HG03565 (cell line): ENCODE results near the gene ROBO1.

Experiments
- ATAC-seq: cut with Tn5 transposase; IDR thresholded peaks from one replicate; pipeline ENCODE4 v1.9.1; 2021; ENCODE audit warnings: mild to moderate bottlenecking, moderate library complexity; ENCODE audit not compliant: unreplicated experiment

ROBO1 gene

GRCh38 chr3:78993375-78993774 lies 774.4 kb downstream of the ROBO1 start:
- no peak for ATAC-seq

- ATAC-seq = no peak
These were observed 775.0 kb downstream of the ROBO1 start for GRCh38 chr3:78992830-78993229.

- ATAC-seq = no peak
These were observed 775.4 kb downstream of the ROBO1 start for GRCh38 chr3:78992400-78992799.

- no peak for ATAC-seq
These were observed 776.1 kb downstream of the ROBO1 start for GRCh38 chr3:78991656-78992055.

GRCh38 chr3:78990156-78990555 lies 777.6 kb downstream of the ROBO1 start:
- no peak for ATAC-seq

DNA sequence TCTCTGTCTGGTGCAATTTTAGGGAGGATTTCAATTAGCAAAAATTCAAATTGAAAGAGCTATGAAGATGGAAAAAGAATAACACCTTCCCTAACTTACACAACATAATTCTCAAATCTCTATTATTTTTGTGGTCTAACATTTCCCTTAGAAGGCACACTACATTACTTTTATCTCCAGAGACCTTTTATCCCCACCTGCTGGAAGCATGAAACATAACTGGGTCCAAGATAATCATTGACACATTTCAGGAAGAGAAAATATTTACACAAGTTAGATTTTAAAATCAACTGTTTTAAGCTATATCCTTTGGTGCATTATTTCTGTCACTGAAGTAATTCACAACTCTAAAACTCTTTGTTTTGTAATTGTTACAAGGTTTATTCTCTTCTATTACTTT lies 779.5 kb downstream of the ROBO1 start:
- no peak for ATAC-seq

DNA sequence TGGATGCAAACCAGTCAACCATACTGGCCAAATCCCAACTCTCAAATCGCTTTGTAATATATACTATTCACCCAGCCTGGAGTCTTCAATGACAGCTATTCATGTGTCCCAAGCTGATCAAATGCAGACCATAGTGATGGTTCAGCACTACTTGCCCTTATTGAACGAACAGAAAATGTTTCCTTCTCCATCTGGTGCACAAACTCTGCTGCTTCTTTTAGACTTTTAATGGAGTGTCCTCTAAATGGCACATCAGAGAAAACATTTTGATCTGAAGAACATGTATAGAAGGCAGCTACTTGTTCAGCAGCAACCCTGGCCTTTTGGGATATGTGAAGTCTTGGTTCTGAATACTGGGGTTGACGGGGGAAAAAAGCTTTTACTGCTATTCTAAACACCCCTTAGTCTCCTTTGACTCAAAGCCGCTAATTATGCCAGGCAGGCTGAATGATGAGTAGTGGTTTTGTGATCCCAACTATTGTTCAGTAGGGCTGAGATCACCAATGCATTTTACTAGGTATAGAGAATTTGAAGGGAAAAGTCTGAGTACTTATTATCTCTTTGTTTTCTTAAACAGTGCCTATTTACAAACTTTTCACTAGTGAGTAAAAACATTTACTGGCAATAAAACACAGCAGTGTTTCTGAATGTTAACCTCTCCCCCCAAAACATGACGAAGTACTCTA lies 781.2 kb downstream of the ROBO1 start:
- ATAC-seq = no peak

DNA sequence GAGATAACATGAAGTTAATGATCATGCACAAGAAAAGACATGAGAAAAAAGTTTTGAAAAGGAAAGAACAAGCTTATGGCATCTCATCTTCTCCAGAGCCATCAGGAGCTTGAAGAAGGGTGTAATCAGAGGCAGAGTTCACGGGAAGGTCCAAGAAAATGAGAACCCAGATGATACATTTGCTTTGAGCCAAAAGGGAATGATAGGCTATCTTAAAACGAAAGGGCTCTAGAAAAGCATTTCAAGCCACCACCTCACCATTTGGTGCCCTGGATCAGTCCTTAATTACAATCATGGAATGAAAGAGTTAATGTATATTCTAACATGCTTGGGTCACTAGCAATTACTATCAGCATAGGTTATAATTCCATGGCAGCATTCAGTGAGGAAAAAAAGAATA lies 781.8 kb downstream of the ROBO1 start:
- ATAC-seq = no peak

DNA sequence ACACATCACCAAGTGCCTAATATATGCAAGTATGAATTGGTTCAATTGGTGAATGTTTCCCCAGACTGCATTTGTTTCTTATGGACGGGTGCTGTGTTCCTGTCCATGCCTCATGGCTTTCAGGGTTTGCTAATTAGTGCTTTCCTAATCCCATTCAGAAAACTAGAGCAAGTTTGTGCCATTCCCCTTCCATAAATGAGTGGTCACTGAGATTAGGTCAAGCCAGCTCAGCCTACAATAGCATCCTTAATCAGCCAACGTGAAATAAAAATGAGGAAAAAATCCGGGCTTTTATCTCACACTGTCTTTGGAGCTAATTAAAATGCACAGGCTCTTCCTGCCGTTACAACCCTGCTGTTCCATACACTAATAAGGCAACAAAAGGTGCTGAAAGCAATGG lies 788.8 kb downstream of the ROBO1 start:
- ATAC-seq = no peak

DNA sequence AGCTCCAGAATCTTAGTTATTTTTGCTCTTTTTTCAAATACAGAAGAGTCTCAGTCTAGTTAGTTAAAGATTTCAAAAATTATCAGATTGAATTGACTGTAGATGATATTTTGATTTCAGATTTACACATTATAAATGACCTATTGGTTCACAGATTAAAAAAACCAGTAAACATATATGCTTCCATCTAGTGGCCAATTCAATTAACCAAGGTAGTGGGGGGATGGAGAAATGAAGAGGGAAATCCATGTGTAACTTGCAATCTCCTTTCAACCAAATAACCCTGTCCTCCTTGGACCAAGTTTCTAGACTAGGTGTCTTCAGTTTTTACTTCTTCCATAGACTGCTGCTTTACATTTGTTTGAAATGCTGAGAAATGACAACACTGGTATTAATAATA lies 789.8 kb downstream of the ROBO1 start:
- no peak for ATAC-seq

DNA sequence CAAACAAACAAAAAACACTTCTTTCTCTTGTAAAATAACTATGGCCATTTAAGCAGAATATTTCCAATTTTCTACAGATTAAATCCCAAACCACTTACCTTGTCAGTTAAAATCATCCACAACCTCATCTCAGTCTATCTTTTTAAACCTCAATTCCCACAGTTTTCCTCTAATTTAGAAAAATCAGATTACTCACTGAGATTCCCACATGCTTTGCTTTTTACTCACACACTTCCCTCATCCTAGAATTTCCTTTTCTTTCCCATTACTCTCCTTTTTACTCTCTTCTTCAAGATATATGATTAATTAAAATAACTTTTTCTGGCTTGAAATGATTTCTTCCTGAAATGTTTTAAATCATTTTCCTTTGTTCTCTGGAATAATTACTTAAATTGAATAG lies 790.7 kb downstream of the ROBO1 start:
- ATAC-seq = no peak

- no peak for ATAC-seq
These were observed 791.6 kb downstream of the ROBO1 start for GRCh38 chr3:78976200-78976599.

DNA sequence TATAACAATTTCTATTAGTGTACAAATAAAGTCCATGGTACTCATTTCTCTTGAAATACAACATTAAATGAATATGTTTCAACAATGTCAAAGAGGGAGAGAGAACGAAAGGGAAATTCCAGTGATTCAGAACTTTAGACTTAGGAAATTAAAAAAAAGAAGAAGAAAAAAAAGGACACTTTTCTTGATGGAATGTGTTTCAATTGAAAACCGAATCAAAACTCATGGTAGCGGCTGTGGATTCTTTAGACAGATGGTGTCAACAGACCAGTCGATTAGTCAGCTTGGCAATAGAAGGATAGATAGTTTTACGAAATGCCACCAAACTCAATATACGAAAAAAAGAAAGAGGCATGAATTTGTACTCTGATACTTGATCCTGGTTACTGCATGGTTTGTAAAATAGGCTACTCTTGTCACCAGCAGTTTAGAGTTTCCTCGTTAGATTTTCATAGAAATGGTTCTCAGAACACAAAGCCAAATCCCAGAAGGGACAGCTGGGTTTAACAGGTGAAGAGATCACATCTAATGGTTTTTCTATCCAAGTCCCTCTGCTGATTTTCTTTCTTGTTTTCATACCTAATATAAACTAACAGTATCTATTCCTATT lies 793.5 kb downstream of the ROBO1 start:
- ATAC-seq = no peak

- no peak for ATAC-seq
These were observed 795.0 kb downstream of the ROBO1 start for GRCh38 chr3:78972617-78973301.

- ATAC-seq = no peak
These were observed 797.1 kb downstream of the ROBO1 start for GRCh38 chr3:78970656-78971055.

- no peak for ATAC-seq
These were observed 798.3 kb downstream of the ROBO1 start for GRCh38 chr3:78969483-78969882.

DNA sequence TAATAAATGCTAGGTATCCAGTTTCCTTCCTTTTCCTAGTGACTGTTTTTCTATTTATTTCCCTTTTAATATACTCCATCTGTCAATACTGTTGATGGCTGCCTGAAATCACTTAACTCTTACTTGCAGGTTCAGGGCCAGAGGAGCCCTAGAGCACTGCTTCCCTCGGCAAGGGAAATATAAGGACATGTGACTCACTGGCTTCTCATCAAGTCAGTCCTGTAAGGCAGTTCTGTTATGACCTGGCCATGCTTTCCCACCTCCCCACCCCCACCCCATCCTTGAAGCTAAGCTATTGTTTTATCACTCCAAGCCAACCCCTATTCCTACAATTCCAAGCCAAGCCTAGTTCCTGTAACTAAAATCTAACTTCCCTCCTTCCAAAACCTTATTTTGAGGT lies 800.7 kb downstream of the ROBO1 start:
- ATAC-seq = no peak

DNA sequence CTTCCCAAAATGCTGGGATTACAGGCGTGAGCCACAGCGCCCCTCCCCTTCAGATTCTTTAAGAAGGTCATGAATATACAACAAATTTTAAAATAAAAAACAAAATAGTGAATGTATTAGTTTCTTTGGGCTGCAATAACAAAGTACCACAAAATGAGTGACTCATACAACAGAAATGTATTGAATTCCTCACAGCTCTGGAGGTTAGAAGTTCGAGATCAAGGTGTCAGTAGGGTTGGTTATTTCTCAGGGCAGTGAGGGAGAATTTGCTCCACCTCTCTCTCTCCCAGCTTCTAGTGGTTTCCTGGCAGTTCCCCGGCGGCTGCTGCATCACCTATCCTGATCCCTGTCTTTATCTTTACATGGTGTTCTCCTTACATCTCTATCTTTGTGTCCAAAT lies 804.0 kb downstream of the ROBO1 start:
- ATAC-seq = no peak

- no peak for ATAC-seq
These were observed 810.3 kb downstream of the ROBO1 start for GRCh38 chr3:78957456-78957855.

- no peak for ATAC-seq
These were observed 816.4 kb downstream of the ROBO1 start for GRCh38 chr3:78951342-78951945.

DNA sequence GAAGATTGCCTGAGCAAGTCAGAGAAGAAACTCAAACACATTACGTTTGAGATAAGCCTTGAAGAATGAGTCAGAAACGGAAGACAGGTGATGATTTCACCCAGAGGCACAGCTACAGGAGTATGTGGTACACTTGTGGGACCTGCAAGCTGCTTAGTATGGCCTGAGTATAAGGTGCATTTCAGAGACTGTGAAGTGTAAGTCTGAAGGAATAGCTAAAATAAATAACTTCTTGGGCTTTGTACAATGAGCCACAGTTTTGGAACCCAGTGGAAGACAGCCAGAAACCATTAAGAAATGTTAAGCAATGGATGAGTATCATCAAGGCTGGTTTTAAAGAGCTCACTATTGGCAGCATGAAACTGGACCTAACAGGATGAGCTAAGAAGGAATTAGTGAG lies 826.2 kb downstream of the ROBO1 start:
- no peak for ATAC-seq

GRCh38 chr3:78940626-78941025 lies 827.2 kb downstream of the ROBO1 start:
- ATAC-seq = no peak
